GM13976 (cell line): ENCODE data around the gene HELZ2.

ENCODE experiments used
- DNase-seq: peaks from one replicate; pipeline ENCODE4 v3.0.0; 2012; ENCODE audit warnings: low spot score
- CTCF ChIP-seq: IDR thresholded peaks from 2 replicates; pipeline ENCODE4 v1.5.1; 2012; ENCODE audit warnings: borderline replicate concordance, mild to moderate bottlenecking; ENCODE audit not compliant: insufficient read depth; ENCODE audit errors: extremely low read depth, missing control alignments, control extremely low read depth
- in situ Hi-C: fragments of 300-500 bp; cut with MboI; formaldehyde crosslinking; loops from one replicate; pipeline ENCODE4 v1.12.0; 2022; ENCODE audit warnings: low sequenced_read_pairs, mixed read lengths, inconsistent platforms; ENCODE audit not compliant: unreplicated experiment

The HELZ2 gene

DNA sequence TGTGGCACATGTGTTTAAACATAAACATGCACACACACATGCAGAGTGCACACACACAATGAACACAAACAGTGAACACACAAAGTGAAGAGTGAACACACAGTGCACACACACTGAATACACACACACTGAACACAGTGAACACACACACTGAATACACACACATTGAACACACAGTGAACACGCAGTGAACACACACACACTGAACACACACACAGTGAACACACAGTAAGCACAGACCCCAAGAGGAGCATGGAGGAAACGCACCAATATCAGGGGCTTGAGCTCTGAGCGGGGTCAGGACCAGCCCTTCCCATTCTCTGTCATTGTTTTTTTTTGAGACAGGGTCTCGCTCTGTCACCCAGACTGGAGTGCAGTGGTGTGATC is 17.1 kb upstream of the HELZ2 start:
- DNase-seq = no peak
- TF ChIP-seq CTCF = no peak
- in situ Hi-C loops = no loop called here

DNA sequence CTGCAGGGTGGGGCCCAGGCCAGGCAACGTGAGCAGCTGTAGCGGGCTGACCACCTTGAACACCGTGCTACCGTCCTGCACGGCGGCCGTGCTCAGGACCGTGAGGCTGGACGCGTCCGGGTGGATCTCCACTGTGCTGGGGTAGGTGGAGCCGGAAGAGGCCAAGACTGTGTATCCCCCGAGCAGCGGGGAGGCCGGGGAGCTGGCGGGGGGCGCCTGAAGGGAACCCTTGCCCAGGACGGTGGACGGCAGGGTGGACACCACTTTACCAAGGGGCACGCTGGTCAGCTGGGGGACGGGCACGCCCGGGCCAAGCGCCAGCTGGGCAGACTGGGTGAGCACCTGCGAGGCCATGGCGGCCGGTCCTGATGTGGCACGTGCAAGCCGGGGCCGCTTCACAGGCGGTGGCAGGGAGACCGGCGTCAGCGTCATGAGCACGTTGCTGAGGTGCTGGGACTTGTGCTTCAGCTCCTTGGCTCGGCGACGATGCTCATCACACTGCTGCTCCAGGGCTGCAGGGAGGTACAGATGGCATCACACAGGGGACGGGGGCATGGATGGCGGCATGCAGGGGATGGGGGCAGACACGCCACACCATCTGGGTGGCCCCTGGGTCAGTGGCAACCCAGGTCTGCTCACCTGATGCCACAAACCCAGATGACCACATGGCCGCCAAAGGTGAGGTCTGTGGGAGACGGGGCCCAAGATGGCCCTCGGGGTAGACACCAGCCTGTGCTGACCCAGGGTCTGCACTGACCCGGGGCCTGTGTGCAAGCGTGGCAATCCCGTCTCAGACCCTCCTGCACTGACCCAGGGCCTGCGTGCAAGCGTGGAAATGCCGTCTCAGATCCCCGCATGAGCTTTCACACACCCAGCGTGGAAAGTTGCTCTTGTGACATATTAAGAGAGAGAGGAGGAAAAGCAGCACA is 16.4 kb upstream of the HELZ2 start:
- no peak for DNase-seq
- no peak for TF ChIP-seq CTCF
- in situ Hi-C loops = no loop called here

DNA sequence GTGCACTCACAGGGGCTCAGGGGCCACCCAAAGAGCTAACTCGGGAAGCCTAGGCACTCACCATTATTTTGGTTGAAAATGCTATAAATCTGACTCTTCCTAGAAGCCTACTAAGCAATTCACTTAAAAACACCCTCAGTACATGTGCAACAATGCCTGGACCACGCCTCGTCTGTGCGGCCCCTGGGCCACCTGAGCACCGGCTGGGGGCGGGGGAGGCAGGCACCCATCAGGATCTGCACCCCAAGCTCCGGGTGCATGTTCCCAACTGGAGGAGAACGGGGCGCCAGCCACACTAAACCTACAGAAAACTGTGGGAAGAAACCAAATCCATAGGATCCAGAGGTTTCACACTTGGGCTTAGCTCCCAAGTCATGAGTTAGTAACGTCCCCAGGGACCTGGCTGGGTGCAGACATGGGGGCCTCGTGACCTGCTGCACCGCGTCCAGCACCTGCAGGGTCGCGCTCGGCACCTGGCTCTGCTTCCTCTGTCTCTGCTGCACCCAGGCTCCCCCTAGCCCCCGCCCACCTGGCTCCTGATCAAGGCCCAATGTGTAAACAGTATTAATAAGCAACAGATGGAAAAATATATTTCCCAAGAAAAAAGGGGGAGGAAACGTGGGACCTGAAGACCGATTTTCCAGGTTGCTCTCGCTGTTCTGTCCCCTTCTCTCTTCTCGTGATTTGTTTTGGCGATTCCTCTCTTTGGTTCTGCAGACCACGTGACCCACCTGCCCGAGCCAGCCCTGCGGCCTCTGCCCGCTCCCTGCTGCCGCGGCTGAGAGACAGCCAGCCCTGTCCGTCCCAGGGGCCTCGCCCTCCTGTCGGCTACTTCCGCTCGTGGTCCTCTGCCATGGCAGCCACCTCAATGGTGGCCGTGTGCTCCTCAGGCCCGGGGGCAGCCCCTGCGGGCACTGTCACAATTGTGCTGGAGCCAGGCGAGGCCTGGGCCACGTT is 15.5 kb upstream of the HELZ2 start:
- no peak for DNase-seq
- in situ Hi-C loops = no loop called here
- no peak for TF ChIP-seq CTCF

DNA sequence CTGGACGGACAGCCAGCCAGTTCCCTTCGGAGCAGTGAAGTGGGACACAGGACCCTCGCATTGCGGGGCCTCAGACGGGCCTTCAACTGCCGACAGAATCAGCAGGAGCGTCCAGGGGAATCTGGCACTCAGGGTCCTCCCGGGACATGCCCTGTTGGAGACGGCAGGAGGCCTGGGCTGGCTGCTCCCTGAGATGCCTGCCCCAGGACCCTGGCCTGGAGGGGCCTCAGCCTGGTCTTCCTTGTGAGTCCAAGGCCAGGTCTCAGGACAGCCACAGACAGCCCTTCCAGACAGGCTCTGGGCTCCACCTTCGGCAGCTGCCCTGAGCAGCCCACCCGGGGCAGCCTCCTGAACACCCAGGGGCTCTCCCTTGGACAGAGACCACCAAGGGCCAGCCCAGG is 14.6 kb upstream of the HELZ2 start:
- DNase-seq = no peak
- no peak for TF ChIP-seq CTCF
- in situ Hi-C loops = no loop called here

GRCh38 chr20:63587776-63588591 is 13.9 kb upstream of the HELZ2 start:
- in situ Hi-C loops = no loop called here
- no peak for DNase-seq
- TF ChIP-seq CTCF = no peak

DNA sequence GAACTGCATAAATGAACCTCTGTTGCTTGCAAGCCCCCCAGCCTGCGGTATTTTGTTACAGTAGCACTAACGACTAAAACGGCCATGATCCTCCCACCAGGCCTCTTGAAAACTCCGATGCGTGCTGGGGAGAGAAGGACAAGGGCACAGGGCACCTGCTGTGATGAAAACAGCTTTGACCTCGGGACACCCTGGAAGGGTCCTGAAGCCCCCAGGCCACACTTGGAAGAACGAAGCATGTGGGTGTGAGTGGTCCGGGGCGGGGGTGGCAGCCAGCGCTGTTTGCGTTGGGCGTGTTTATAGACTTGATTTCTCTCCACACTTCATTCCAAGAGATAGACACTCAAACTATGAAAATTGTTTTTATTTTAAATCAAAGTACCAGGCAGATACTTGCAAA is 13.2 kb upstream of the HELZ2 start:
- DNase-seq = no peak
- TF ChIP-seq CTCF = no peak
- in situ Hi-C loops = no loop called here
